A673 (cell line): ENCODE data around the gene RAMP1.

ENCODE experiments used
- EZH2 ChIP-seq: fragments of 200-600 bp; sonication (generic); IDR thresholded peaks from 2 replicates; pipeline ENCODE4 v1.6.1; 2017; ENCODE audit warnings: borderline replicate concordance, low read depth, mild to moderate bottlenecking, mixed read lengths, antibody characterized with exemption, low read length; ENCODE audit not compliant: poor library complexity, severe bottlenecking
- TF ChIP-seq, protein P1 (sequence below): fragments of 300-800, 200-600 bp; sonication (generic); conservative IDR thresholded peaks from 2 replicates; pipeline ENCODE4 v1.5.1; 2017; ENCODE audit warnings: low read depth, mild to moderate bottlenecking, antibody characterized with exemption, low read length, moderate library complexity, mixed read lengths

DNA sequence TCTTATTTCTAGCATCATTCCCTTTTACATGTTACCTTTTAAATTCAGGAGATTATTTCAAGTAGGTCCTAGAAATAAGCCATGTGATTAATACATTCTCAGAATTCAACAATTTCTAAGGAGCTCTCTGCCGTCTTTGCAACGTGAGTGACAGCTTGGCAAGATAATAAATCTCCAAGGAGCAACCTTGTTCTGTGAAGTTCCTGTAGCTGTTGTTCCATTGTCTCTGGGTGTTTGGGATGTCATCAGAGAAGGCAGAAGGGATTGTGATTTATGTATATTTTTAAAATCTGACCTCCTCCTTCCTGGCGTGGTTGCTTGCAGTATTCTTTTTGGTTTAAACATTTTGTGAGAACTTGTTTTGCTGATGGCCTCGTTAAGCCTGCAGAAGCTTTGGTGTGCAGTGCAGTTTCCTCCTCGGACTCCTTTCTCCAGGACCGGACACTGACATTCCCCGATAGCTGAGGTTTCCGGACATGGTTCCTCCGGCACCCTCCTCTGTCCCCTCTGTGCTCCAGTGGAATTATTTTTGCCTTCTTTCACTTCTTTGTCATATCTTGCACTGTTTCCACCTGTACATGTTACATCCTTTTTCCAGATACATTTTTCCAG lies 33.7 kb downstream of the RAMP1 start:
- TF ChIP-seq, protein P1, sequence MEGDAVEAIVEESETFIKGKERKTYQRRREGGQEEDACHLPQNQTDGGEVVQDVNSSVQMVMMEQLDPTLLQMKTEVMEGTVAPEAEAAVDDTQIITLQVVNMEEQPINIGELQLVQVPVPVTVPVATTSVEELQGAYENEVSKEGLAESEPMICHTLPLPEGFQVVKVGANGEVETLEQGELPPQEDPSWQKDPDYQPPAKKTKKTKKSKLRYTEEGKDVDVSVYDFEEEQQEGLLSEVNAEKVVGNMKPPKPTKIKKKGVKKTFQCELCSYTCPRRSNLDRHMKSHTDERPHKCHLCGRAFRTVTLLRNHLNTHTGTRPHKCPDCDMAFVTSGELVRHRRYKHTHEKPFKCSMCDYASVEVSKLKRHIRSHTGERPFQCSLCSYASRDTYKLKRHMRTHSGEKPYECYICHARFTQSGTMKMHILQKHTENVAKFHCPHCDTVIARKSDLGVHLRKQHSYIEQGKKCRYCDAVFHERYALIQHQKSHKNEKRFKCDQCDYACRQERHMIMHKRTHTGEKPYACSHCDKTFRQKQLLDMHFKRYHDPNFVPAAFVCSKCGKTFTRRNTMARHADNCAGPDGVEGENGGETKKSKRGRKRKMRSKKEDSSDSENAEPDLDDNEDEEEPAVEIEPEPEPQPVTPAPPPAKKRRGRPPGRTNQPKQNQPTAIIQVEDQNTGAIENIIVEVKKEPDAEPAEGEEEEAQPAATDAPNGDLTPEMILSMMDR, result no peak
- TF ChIP-seq EZH2, result no peak
